OCI-LY1 (cell line): ENCODE results near the gene C22orf15.

Source experiments
- H2AFZ ChIP-seq: fragments of 200-600 bp; sonication (generic), shearing (Covaris generic); 2 replicates; pipeline ENCODE4 v1.6.0; 2014; ENCODE audit warnings: antibody characterized with exemption, mild to moderate bottlenecking, low read length
- H3F3A ChIP-seq: fragments of 200-600 bp; sonication (generic), shearing (Covaris generic); 2 replicates; pipeline ENCODE4 v1.6.0; 2014; ENCODE audit warnings: mild to moderate bottlenecking, antibody characterized with exemption, low read length, moderate library complexity; ENCODE audit not compliant: insufficient read depth
- H3K27ac ChIP-seq: fragments of 200-600 bp; sonication (generic); 2 replicates; pipeline ENCODE4 v1.5.1; 2014; ENCODE audit warnings: low read length, mixed run types, mild to moderate bottlenecking, low read depth; ENCODE audit not compliant: poor library complexity, severe bottlenecking
- H3K27me3 ChIP-seq: fragments of 200-600 bp; sonication (generic); 2 replicates; pipeline ENCODE4 v1.6.0; 2014; ENCODE audit warnings: antibody characterized with exemption, mild to moderate bottlenecking, low read length, moderate library complexity; ENCODE audit not compliant: insufficient read depth
- H3K36me3 ChIP-seq: fragments of 200-600 bp; sonication (generic); 2 replicates; pipeline ENCODE4 v1.6.1; 2014; ENCODE audit warnings: mild to moderate bottlenecking, antibody characterized with exemption, low read length, moderate library complexity, mixed read lengths; ENCODE audit not compliant: insufficient read depth
- H3K4me1 ChIP-seq: fragments of 200-600 bp; sonication (generic); 2 replicates; pipeline ENCODE4 v1.5.1; 2014; ENCODE audit warnings: mild to moderate bottlenecking, low read length, moderate library complexity; ENCODE audit not compliant: insufficient read depth, severe bottlenecking
- H3K4me2 ChIP-seq: fragments of 200-600 bp; sonication (generic), shearing (Covaris generic); 2 replicates; pipeline ENCODE4 v1.6.1; 2014; ENCODE audit warnings: low read length
- H3K4me3 ChIP-seq: fragments of 200-600 bp; sonication (generic); 2 replicates; pipeline ENCODE4 v1.5.1; 2014; ENCODE audit warnings: low read length, low read depth, mild to moderate bottlenecking, mixed read lengths; ENCODE audit not compliant: poor library complexity, severe bottlenecking
- H3K79me2 ChIP-seq: fragments of 200-600 bp; shearing (Covaris generic); 2 replicates; pipeline ENCODE4 v1.6.1; 2016; ENCODE audit warnings: mixed run types, low read length, mixed read lengths; ENCODE audit not compliant: insufficient read depth
- H3K9ac ChIP-seq: fragments of 200-600 bp; sonication (generic), shearing (Covaris generic); 2 replicates; pipeline ENCODE4 v1.6.1; 2014; ENCODE audit warnings: mild to moderate bottlenecking, low read length, mixed read lengths
- H3K9me2 ChIP-seq: fragments of 200-600 bp; sonication (generic), shearing (Covaris generic); 2 replicates; pipeline ENCODE4 v1.6.1; 2014; ENCODE audit warnings: low read depth, mild to moderate bottlenecking, low read length, mixed read lengths
- H3K9me3 ChIP-seq: fragments of 200-600 bp; shearing (Covaris generic); 2 replicates; pipeline ENCODE4 v1.6.1; 2014; ENCODE audit warnings: low read length, mixed read lengths
- H4K20me1 ChIP-seq: fragments of 200-600 bp; sonication (generic), shearing (Covaris generic); 2 replicates; pipeline ENCODE4 v1.6.0; 2016; ENCODE audit warnings: mild to moderate bottlenecking, low read length; ENCODE audit not compliant: insufficient read depth
- EZH2 ChIP-seq: fragments of 200-600 bp; sonication (generic), shearing (Covaris generic); IDR thresholded peaks from 2 replicates; pipeline ENCODE4 v1.8.0; 2017; ENCODE audit warnings: borderline replicate concordance, mixed run types, mild to moderate bottlenecking, antibody characterized with exemption, low read length, moderate library complexity, mixed read lengths
- TF ChIP-seq, protein P1 (sequence below): fragments of 200-600 bp; sonication (generic), shearing (Covaris generic); IDR thresholded peaks from 2 replicates; pipeline ENCODE4 v1.5.1; 2017; ENCODE audit warnings: mild to moderate bottlenecking, antibody characterized with exemption, low read length, moderate library complexity, mixed read lengths

C22orf15 gene

GRCh38 chr22:23744001-23744400 is 18.8 kb upstream of the C22orf15 start:
- no peaks in the 10 kb centered on the region for H3K9me2 ChIP-seq
- H4K20me1 ChIP-seq, result no peaks in the 10 kb centered on the region
- no peaks in the 10 kb centered on the region for H3K79me2 ChIP-seq
- H3K27ac ChIP-seq, result no peak overlapping the region
- no peaks in the 10 kb centered on the region; the same call in 1 of the 2 replicates for H3F3A ChIP-seq
- TF ChIP-seq, protein P1, sequence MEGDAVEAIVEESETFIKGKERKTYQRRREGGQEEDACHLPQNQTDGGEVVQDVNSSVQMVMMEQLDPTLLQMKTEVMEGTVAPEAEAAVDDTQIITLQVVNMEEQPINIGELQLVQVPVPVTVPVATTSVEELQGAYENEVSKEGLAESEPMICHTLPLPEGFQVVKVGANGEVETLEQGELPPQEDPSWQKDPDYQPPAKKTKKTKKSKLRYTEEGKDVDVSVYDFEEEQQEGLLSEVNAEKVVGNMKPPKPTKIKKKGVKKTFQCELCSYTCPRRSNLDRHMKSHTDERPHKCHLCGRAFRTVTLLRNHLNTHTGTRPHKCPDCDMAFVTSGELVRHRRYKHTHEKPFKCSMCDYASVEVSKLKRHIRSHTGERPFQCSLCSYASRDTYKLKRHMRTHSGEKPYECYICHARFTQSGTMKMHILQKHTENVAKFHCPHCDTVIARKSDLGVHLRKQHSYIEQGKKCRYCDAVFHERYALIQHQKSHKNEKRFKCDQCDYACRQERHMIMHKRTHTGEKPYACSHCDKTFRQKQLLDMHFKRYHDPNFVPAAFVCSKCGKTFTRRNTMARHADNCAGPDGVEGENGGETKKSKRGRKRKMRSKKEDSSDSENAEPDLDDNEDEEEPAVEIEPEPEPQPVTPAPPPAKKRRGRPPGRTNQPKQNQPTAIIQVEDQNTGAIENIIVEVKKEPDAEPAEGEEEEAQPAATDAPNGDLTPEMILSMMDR, result no peak
- no peak for TF ChIP-seq EZH2
- H3K36me3 ChIP-seq, result peaks cover 28% of the 10 kb centered on the region
- H3K4me1 ChIP-seq, result no peaks in the 10 kb centered on the region
- H3K4me3 ChIP-seq, result no peak overlapping the region
- H2AFZ ChIP-seq, result no peak overlapping the region
- H3K9ac ChIP-seq, result no peak overlapping the region
- H3K9me3 ChIP-seq, result no peaks in the 10 kb centered on the region
- H3K4me2 ChIP-seq, result no peak overlapping the region
- no peaks in the 10 kb centered on the region for H3K27me3 ChIP-seq

DNA sequence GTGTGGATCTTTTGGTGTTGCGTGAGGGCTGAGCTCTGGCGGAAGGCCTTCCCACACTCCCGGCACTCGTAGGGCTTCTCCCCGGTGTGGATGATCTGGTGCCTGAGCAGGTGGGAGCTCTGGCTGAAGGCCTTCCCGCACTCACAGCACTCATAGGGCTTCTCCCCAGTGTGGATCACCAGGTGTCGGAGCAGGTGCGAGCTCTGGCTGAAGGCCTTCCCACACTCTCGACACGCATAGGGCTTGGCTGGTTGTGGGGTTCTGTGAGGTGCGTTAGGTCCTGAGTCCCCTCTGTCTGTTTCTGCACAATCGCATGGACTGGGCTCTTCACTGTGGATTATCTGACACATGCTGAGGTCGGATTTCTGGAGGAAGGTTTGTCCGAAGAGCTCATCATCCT is 18.3 kb upstream of the C22orf15 start:
- Histone ChIP-seq H3K79me2 (no peaks in the 10 kb centered on the region), H2AFZ (no peak overlapping the region), H3K36me3 (peaks cover 28% of the 10 kb centered on the region), H3K4me3 (no peak overlapping the region), H3K4me2 (no peak overlapping the region), H3K9me2 (no peaks in the 10 kb centered on the region), H4K20me1 (no peaks in the 10 kb centered on the region), H3K9ac (no peak overlapping the region), H3K27me3 (no peaks in the 10 kb centered on the region), H3K27ac (no peak overlapping the region), H3F3A (no peaks in the 10 kb centered on the region), H3K4me1 (no peaks in the 10 kb centered on the region), H3K9me3 (no peaks in the 10 kb centered on the region)
- no peak for TF ChIP-seq EZH2
- TF ChIP-seq, protein P1, result no peak

- no peaks in the 10 kb centered on the region for H4K20me1 ChIP-seq
- H3K4me1 ChIP-seq, result peaks cover 11% of the 10 kb centered on the region
- no peaks in the 10 kb centered on the region for H3K9me2 ChIP-seq
- H3K4me2 ChIP-seq, result no peak overlapping the region
- H2AFZ ChIP-seq, result no peak overlapping the region
- H3K9me3 ChIP-seq, result no peaks in the 10 kb centered on the region
- TF ChIP-seq, protein P1, result no peak
- no peak for TF ChIP-seq EZH2
- no peak overlapping the region for H3K27ac ChIP-seq
- no peaks in the 10 kb centered on the region for H3K27me3 ChIP-seq
- H3K79me2 ChIP-seq, result no peaks in the 10 kb centered on the region
- H3K36me3 ChIP-seq, result peaks cover 28% of the 10 kb centered on the region
- no peak overlapping the region for H3K9ac ChIP-seq
- no peak overlapping the region for H3K4me3 ChIP-seq
- H3F3A ChIP-seq, result no peaks in the 10 kb centered on the region
Measured at GRCh38 chr22:23745791-23746190, 17.0 kb upstream of the C22orf15 start.
